Endothelial cell of umbilical vein (primary cell): ENCODE results near the gene CTXND1.

Source experiments
- EZH2 ChIP-seq: IDR thresholded peaks from 2 replicates; pipeline ENCODE4 v1.6.1; 2012; ENCODE audit warnings: borderline replicate concordance, low read depth, mild to moderate bottlenecking, moderate library complexity, low read length, inconsistent platforms; ENCODE audit not compliant: severe bottlenecking
- FOS ChIP-seq: IDR thresholded peaks from 2 replicates; pipeline ENCODE4 v1.6.1; 2011; ENCODE audit warnings: mild to moderate bottlenecking, low read length, moderate library complexity, borderline replicate concordance; ENCODE audit not compliant: insufficient read depth
- JUN ChIP-seq: IDR thresholded peaks from 2 replicates; pipeline ENCODE4 v1.6.1; 2011; ENCODE audit warnings: borderline replicate concordance, low read depth; ENCODE audit not compliant: insufficient read length, insufficient read depth
- MYC ChIP-seq: IDR thresholded peaks from one replicate; pipeline ENCODE4 v1.6.1; 2011; ENCODE audit warnings: mild to moderate bottlenecking, low read depth, low read length
- POLR2A ChIP-seq: IDR thresholded peaks from 2 replicates; pipeline ENCODE4 v1.6.1; 2012; ENCODE audit warnings: low read depth, mild to moderate bottlenecking, control low read depth, low read length
- POLR2AphosphoS5 ChIP-seq: IDR thresholded peaks from 2 replicates; pipeline ENCODE4 v1.6.1; 2012; ENCODE audit warnings: low read depth, mild to moderate bottlenecking, control low read depth, low read length, moderate library complexity; ENCODE audit not compliant: insufficient read depth
- TF ChIP-seq, protein P1 (sequence below), 2 donors: IDR thresholded peaks; 1 replicate in 1 of 2; 2 replicates in 1 of 2; pipeline ENCODE4 v1.5.1; 2011; ENCODE audit warnings: low read length in 2 of 2, mild to moderate bottlenecking in 2 of 2, moderate library complexity in 2 of 2, control low read depth in 1 of 2, inconsistent platforms in 1 of 2, low read depth in 1 of 2; ENCODE audit not compliant: insufficient read depth in 1 of 2; ENCODE audit errors: extremely low read depth in 1 of 2
- TF ChIP-seq, protein P2 (sequence below): IDR thresholded peaks from 2 replicates; pipeline ENCODE4 v1.6.1; 2011; ENCODE audit not compliant: insufficient read depth, insufficient read length

GRCh38 chr15:80183886-80184285, 68.1 kb downstream of the CTXND1 start:
- TF ChIP-seq, protein P1, sequence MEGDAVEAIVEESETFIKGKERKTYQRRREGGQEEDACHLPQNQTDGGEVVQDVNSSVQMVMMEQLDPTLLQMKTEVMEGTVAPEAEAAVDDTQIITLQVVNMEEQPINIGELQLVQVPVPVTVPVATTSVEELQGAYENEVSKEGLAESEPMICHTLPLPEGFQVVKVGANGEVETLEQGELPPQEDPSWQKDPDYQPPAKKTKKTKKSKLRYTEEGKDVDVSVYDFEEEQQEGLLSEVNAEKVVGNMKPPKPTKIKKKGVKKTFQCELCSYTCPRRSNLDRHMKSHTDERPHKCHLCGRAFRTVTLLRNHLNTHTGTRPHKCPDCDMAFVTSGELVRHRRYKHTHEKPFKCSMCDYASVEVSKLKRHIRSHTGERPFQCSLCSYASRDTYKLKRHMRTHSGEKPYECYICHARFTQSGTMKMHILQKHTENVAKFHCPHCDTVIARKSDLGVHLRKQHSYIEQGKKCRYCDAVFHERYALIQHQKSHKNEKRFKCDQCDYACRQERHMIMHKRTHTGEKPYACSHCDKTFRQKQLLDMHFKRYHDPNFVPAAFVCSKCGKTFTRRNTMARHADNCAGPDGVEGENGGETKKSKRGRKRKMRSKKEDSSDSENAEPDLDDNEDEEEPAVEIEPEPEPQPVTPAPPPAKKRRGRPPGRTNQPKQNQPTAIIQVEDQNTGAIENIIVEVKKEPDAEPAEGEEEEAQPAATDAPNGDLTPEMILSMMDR (IDR thresholded peaks at IDR 0.05; ENCODE audit: extremely low read depth in 1 of 2, insufficient read depth in 1 of 2, low read depth in 1 of 2, low read length in 2 of 2): no peak
- TF ChIP-seq POLR2A: no peak
- no peak for TF ChIP-seq JUN
- no peak for TF ChIP-seq POLR2AphosphoS5
- TF ChIP-seq EZH2: no peak
- TF ChIP-seq, protein P2, sequence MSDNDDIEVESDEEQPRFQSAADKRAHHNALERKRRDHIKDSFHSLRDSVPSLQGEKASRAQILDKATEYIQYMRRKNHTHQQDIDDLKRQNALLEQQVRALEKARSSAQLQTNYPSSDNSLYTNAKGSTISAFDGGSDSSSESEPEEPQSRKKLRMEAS: no peak
- no peak for TF ChIP-seq MYC
- TF ChIP-seq FOS: no peak
